Endodermal cell (in vitro differentiated cells): Measurements from ENCODE around the gene CUX1. TPM values are rescaled to one million over a fixed set of nuclear protein-coding genes. Genes with fewer than 3 reads are reported as not detected.
A peak's percentile ranks its signal among the peaks of the same experiment; 100 is the strongest.

Source experiments
- DNase-seq: peaks from one replicate; pipeline ENCODE4 v3.0.0-alpha.2; 2017
- H3K27ac ChIP-seq: 2 replicates; pipeline ENCODE4 v1.5.1; 2013; ENCODE audit warnings: mild to moderate bottlenecking, low read depth, low read length, moderate library complexity
- H3K27me3 ChIP-seq: 2 replicates; pipeline ENCODE4 v1.6.1; 2013; ENCODE audit warnings: mild to moderate bottlenecking, low read length, moderate library complexity; ENCODE audit not compliant: insufficient read depth, control insufficient read depth, poor library complexity, severe bottlenecking
- H3K36me3 ChIP-seq: 2 replicates; pipeline ENCODE4 v1.7.0; 2013; ENCODE audit warnings: mild to moderate bottlenecking, low read length, moderate library complexity; ENCODE audit not compliant: control insufficient read depth, insufficient read depth
- H3K4me1 ChIP-seq: one replicate; pipeline ENCODE4 v1.7.0; 2013; ENCODE audit warnings: low read length; ENCODE audit not compliant: control insufficient read depth, insufficient read depth
- H3K4me3 ChIP-seq: 2 replicates; pipeline ENCODE4 v1.5.1; 2013; ENCODE audit warnings: mild to moderate bottlenecking, low read length, moderate library complexity
- H3K9ac ChIP-seq: 2 replicates; pipeline ENCODE4 v1.6.1; 2013; ENCODE audit warnings: mild to moderate bottlenecking, low read length, moderate library complexity; ENCODE audit not compliant: poor library complexity, severe bottlenecking; ENCODE audit errors: extremely low read depth
- H3K9me3 ChIP-seq: 2 replicates; pipeline ENCODE4 v1.6.1; 2013; ENCODE audit warnings: mild to moderate bottlenecking, low read length, moderate library complexity; ENCODE audit not compliant: control insufficient read depth
- H3K27ac Mint-ChIP-seq: 2 replicates; pipeline ENCODE4 v1.8.0; 2020; ENCODE audit warnings: mixed read lengths
- H3K27me3 Mint-ChIP-seq: 2 replicates; pipeline ENCODE4 v1.8.0; 2021; ENCODE audit warnings: mild to moderate bottlenecking, mixed read lengths; ENCODE audit not compliant: insufficient read depth
- H3K36me3 Mint-ChIP-seq: 2 replicates; pipeline ENCODE4 v1.8.0; 2020; ENCODE audit warnings: low read depth, mixed read lengths
- H3K4me1 Mint-ChIP-seq: 2 replicates; pipeline ENCODE4 v1.8.0; 2020; ENCODE audit warnings: mixed read lengths
- H3K4me3 Mint-ChIP-seq: 2 replicates; pipeline ENCODE4 v1.8.0; 2020; ENCODE audit warnings: mild to moderate bottlenecking, moderate library complexity, mixed read lengths
- H3K9me3 Mint-ChIP-seq: 2 replicates; pipeline ENCODE4 v1.8.0; 2020; ENCODE audit warnings: mild to moderate bottlenecking, mixed read lengths
- CTCF ChIP-seq: fragments of 200-600 bp; sonication (generic); conservative IDR thresholded peaks from 2 replicates; pipeline ENCODE4 v1.5.0; 2021; ENCODE audit warnings: antibody characterized with exemption, mild to moderate bottlenecking
- WGBS, 2 experiments: methylation state at CpG; one replicate each; pipeline versions ENCODE4 v1.1.5 to v1.1.7; 2013; ENCODE audit warnings: missing lambda C conversion rate in 2 of 2, mixed read lengths in 1 of 2; ENCODE audit not compliant: insufficient coverage in 1 of 2, insufficient read length in 1 of 2; 5-methylcytosine and 5-hydroxymethylcytosine counted together
- total RNA-seq, 2 donors: library from RNA; stranded (reverse); fragmentation: NEBNext Ultra II Directional in 1 of 2; extraction: Animal tissue kit (Norgen Biotek cat#: 25700) in 1 of 2; gene quantifications; 2 replicates in 1 of 2; 3 replicates in 1 of 2; pipeline ENCODE4 v1.2.1, GENCODE V29; 2021

CUX1 gene
- total RNA-seq, 2 donors from 2014 or later = 85.1 to 108 TPM

- Histone ChIP-seq H3K4me3 (no peak overlapping the region), H3K4me1 (peaks cover 4% of the 10 kb centered on the region), H3K27me3 (no peaks in the 10 kb centered on the region), H3K27ac (no peak overlapping the region), H3K36me3 (no peaks in the 10 kb centered on the region), H3K9me3 (no peaks in the 10 kb centered on the region), H3K9ac (no peak overlapping the region)
- Mint-ChIP-seq H3K27ac (peak overlapping the region; percentile 66), H3K36me3 (peaks cover 10% of the 10 kb centered on the region), H3K9me3 (no peaks in the 10 kb centered on the region), H3K27me3 (no peaks in the 10 kb centered on the region), H3K4me3 (no peak overlapping the region), H3K4me1 (peaks cover 54% of the 10 kb centered on the region)
- DNase-seq = no peak
- no peak for TF ChIP-seq CTCF
- WGBS, 2 experiments = 91 to 94% methylated on average over 7 to 9 of the region's 9 CpGs
Measured at GRCh38 chr7:101871351-101871750, 53.9 kb downstream of the CUX1 start.

GRCh38 chr7:101874028-101874427 is 56.6 kb downstream of the CUX1 start:
- Mint-ChIP-seq H3K9me3 (no peaks in the 10 kb centered on the region), H3K4me3 (no peak overlapping the region), H3K36me3 (peaks cover 7% of the 10 kb centered on the region), H3K27ac (peak overlapping the region; percentile 60), H3K4me1 (peaks cover 54% of the 10 kb centered on the region), H3K27me3 (no peaks in the 10 kb centered on the region)
- DNase-seq = no peak
- H3K27ac ChIP-seq = no peak overlapping the region
- peaks cover 4% of the 10 kb centered on the region for H3K4me1 ChIP-seq
- H3K9me3 ChIP-seq = no peaks in the 10 kb centered on the region
- H3K27me3 ChIP-seq = no peaks in the 10 kb centered on the region
- H3K36me3 ChIP-seq = no peaks in the 10 kb centered on the region
- no peak for TF ChIP-seq CTCF
- WGBS, 2 experiments = 84 to 86% methylated on average over 5 of the region's 5 CpGs
- H3K4me3 ChIP-seq = no peak overlapping the region
- H3K9ac ChIP-seq = no peak overlapping the region

GRCh38 chr7:101875283-101875846 is 57.9 kb downstream of the CUX1 start:
- no peaks in the 10 kb centered on the region for H3K27me3 ChIP-seq
- no peaks in the 10 kb centered on the region for H3K9me3 ChIP-seq
- no peak overlapping the region for H3K27ac Mint-ChIP-seq
- no peak overlapping the region for H3K4me3 ChIP-seq
- no peaks in the 10 kb centered on the region for H3K27me3 Mint-ChIP-seq
- no peaks in the 10 kb centered on the region for H3K36me3 ChIP-seq
- 83 to 87% methylated on average over 3 to 11 of the region's 11 CpGs for WGBS, 2 experiments
- H3K27ac ChIP-seq = no peak overlapping the region
- H3K4me1 ChIP-seq = peaks cover 7% of the 10 kb centered on the region
- peaks cover 9% of the 10 kb centered on the region for H3K36me3 Mint-ChIP-seq
- TF ChIP-seq CTCF = no peak
- no peak for DNase-seq
- no peak overlapping the region for H3K4me3 Mint-ChIP-seq
- peaks cover 54% of the 10 kb centered on the region for H3K4me1 Mint-ChIP-seq
- H3K9ac ChIP-seq = no peak overlapping the region
- H3K9me3 Mint-ChIP-seq = no peaks in the 10 kb centered on the region
